Peyer's patch (tissue), 4 donors: ENCODE data around the gene LBH. TPM values are rescaled to one million over a fixed set of nuclear protein-coding genes. Genes with fewer than 3 reads are reported as not detected.

Experiments used
- DNase-seq, 3 donors: peaks; one replicate each; pipeline ENCODE4 v3.0.0-alpha.2; 2017 to 2019
- H3K27ac ChIP-seq, 4 donors: fragments of 200-600 bp; sonication (generic); one replicate each; pipeline ENCODE4 v1.5.1; 2016 to 2019
- H3K27me3 ChIP-seq, 2 donors: fragments of 200-600 bp; sonication (generic); one replicate each; pipeline ENCODE4 v1.5.1; 2019
- H3K36me3 ChIP-seq, 3 donors: fragments of 200-600 bp; sonication (generic); one replicate each; pipeline ENCODE4 v1.5.1; 2016 to 2019
- H3K4me1 ChIP-seq, 4 donors: fragments of 200-600 bp; sonication (generic); one replicate each; pipeline ENCODE4 v1.5.1; 2016 to 2019
- H3K4me3 ChIP-seq, 4 donors: fragments of 200-600 bp; sonication (generic); 1 replicate in 3 of 4; 2 replicates in 1 of 4; pipeline ENCODE4 v1.5.1; 2016 to 2019; ENCODE audit warnings: mild to moderate bottlenecking in 1 of 4
- H3K9me3 ChIP-seq, 4 donors: fragments of 200-600 bp; sonication (generic); one replicate each; pipeline ENCODE4 v1.5.1; 2016 to 2019; ENCODE audit warnings: mild to moderate bottlenecking in 1 of 4
- CTCF ChIP-seq, 6 experiments: fragments of 450-650 bp in 4 of 6; fragments of 200-600 bp in 2 of 6; sonication (generic) in 1 of 6; IDR thresholded peaks; one replicate each; pipeline ENCODE4 v1.5.1; 2017 to 2019; ENCODE audit warnings: antibody characterized with exemption in 6 of 6, mild to moderate bottlenecking in 3 of 6, moderate library complexity in 1 of 6
- POLR2A ChIP-seq, 2 donors: fragments of 450-650 bp; IDR thresholded peaks; one replicate each; pipeline ENCODE4 v1.5.1; 2017; ENCODE audit warnings: antibody characterized with exemption in 2 of 2, mild to moderate bottlenecking in 2 of 2, moderate library complexity in 2 of 2
- total RNA-seq, 4 donors: library from RNA; depleted of rRNA; stranded (reverse); fragments of >200 nt; gene quantifications; one replicate each; pipeline ENCODE4 v1.1.0, GENCODE V29; 2016

The LBH gene
- total RNA-seq, 4 donors from 2014 or later = 10.9 to 44.6 (median 14.8) TPM

- H3K9me3 ChIP-seq = no peaks in the 10 kb centered on the region
- TF ChIP-seq CTCF (IDR thresholded peaks at IDR 0.05) (no peak), POLR2A (IDR thresholded peaks at IDR 0.05) (no peak)
- no peaks in the 10 kb centered on the region for H3K36me3 ChIP-seq
- DNase-seq = no peak
- no peaks in the 10 kb centered on the region for H3K27me3 ChIP-seq
- H3K4me1 ChIP-seq = no peaks in the 10 kb centered on the region
- no peak overlapping the region for H3K27ac ChIP-seq
- H3K4me3 ChIP-seq = no peak overlapping the region
These were observed 33.7 kb upstream of the LBH start for GRCh38 chr2:30197570-30198192.

GRCh38 chr2:30201990-30202389, 29.3 kb upstream of the LBH start:
- Histone ChIP-seq H3K9me3 (no peaks in the 10 kb centered on the region), H3K27me3 (no peaks in the 10 kb centered on the region), H3K36me3 (no peaks in the 10 kb centered on the region), H3K4me1 (no peaks in the 10 kb centered on the region), H3K27ac (no peak overlapping the region), H3K4me3 (no peak overlapping the region)
- no peak for TF ChIP-seq POLR2A (IDR thresholded peaks at IDR 0.05)
- TF ChIP-seq CTCF (IDR thresholded peaks at IDR 0.05) = no peak
- no peak for DNase-seq

- H3K9me3 ChIP-seq = no peaks in the 10 kb centered on the region
- no peak overlapping the region for H3K4me3 ChIP-seq
- no peak for DNase-seq
- no peaks in the 10 kb centered on the region for H3K27me3 ChIP-seq
- no peak overlapping the region for H3K27ac ChIP-seq
- no peaks in the 10 kb centered on the region for H3K36me3 ChIP-seq
- H3K4me1 ChIP-seq = no peaks in the 10 kb centered on the region
- TF ChIP-seq CTCF (IDR thresholded peaks at IDR 0.05) = no peak
- no peak for TF ChIP-seq POLR2A (IDR thresholded peaks at IDR 0.05)
These were observed 28.2 kb upstream of the LBH start for GRCh38 chr2:30203156-30203555.

GRCh38 chr2:30204281-30204680, 27.1 kb upstream of the LBH start:
- H3K36me3 ChIP-seq = no peaks in the 10 kb centered on the region
- no peaks in the 10 kb centered on the region for H3K9me3 ChIP-seq
- no peak overlapping the region for H3K4me3 ChIP-seq
- no peak overlapping the region for H3K27ac ChIP-seq
- H3K4me1 ChIP-seq = no peaks in the 10 kb centered on the region
- no peak for DNase-seq
- TF ChIP-seq POLR2A (IDR thresholded peaks at IDR 0.05) = no peak
- no peak for TF ChIP-seq CTCF (IDR thresholded peaks at IDR 0.05)
- H3K27me3 ChIP-seq = no peaks in the 10 kb centered on the region

- no peaks in the 10 kb centered on the region for H3K36me3 ChIP-seq
- H3K4me3 ChIP-seq = no peak overlapping the region
- no peaks in the 10 kb centered on the region for H3K9me3 ChIP-seq
- H3K27me3 ChIP-seq = no peaks in the 10 kb centered on the region
- no peak for TF ChIP-seq POLR2A (IDR thresholded peaks at IDR 0.05)
- TF ChIP-seq CTCF (IDR thresholded peaks at IDR 0.05) = no peak
- no peaks in the 10 kb centered on the region for H3K4me1 ChIP-seq
- no peak overlapping the region for H3K27ac ChIP-seq
- DNase-seq = no peak
These were observed 25.9 kb upstream of the LBH start for GRCh38 chr2:30205456-30205855.
